ENCODE measurements around the gene PTPRG. TPM values are rescaled to one million over a fixed set of nuclear protein-coding genes. Genes with fewer than 3 reads are reported as not detected.

Gene PTPRG
- total RNA-seq, 1 donor from 2014 or later: 39.6 TPM

DNA sequence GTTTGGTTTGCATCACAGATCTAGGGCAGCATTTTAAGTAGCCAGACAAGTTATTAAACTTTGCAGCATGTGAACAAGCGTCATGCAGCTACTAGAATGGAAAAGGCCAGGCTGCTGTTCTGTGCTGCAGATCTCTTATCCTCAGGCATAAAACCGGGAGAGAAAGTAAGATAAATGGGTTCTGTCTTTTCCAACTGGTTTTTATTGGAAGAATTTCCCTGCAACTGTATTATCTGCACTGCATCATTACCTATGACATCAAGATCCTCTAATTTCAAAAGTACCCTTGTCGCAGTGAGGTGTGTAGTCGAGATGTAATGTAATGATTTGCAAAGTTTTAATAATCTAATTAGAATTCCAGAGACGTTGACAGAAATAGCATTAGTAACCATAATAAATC, 571.6 kb downstream of the PTPRG start:
- Histone ChIP-seq H3K27me3 (ENCODE audit: insufficient read depth, low read length) (no peaks in the 10 kb centered on the region), H2AFZ (ENCODE audit: low read depth, low read length) (no peak overlapping the region), H4K20me1 (ENCODE audit: insufficient read depth, low read length) (no peaks in the 10 kb centered on the region), H3K36me3 (ENCODE audit: insufficient read depth, low read length) (no peaks in the 10 kb centered on the region), H3K4me3 (ENCODE audit: insufficient read depth, low read depth, low read length) (no peak overlapping the region), H3K4me2 (ENCODE audit: low read length) (no peak overlapping the region), H3K27ac (ENCODE audit: low read depth, low read length) (no peak overlapping the region), H3K9ac (ENCODE audit: low read length) (no peak overlapping the region), H3K4me1 (ENCODE audit: insufficient read depth, low read length) (no peaks in the 10 kb centered on the region), H3K79me2 (ENCODE audit: insufficient read depth, low read length) (no peaks in the 10 kb centered on the region), H3K9me3 (ENCODE audit: insufficient read depth, low read depth, low read length) (no peaks in the 10 kb centered on the region)
- DNase-seq (ENCODE audit: low read depth) (no peak), FAIRE-seq (no peak)
- H3K4me3 Mint-ChIP-seq (ENCODE audit: unreplicated experiment): no peak overlapping the region
- H3K4me1 Mint-ChIP-seq (ENCODE audit: low read depth, unreplicated experiment): peaks cover 3% of the 10 kb centered on the region
- no peak overlapping the region for H3K27ac Mint-ChIP-seq (ENCODE audit: unreplicated experiment)
- H3K36me3 Mint-ChIP-seq (ENCODE audit: low read depth, unreplicated experiment): peaks cover 6% of the 10 kb centered on the region
- no peaks in the 10 kb centered on the region for H3K9me3 Mint-ChIP-seq (ENCODE audit: unreplicated experiment)
- TF ChIP-seq EZH2 (IDR thresholded peaks at IDR 0.05; ENCODE audit: insufficient read depth, low read length): no peak
- TF ChIP-seq, protein P1, sequence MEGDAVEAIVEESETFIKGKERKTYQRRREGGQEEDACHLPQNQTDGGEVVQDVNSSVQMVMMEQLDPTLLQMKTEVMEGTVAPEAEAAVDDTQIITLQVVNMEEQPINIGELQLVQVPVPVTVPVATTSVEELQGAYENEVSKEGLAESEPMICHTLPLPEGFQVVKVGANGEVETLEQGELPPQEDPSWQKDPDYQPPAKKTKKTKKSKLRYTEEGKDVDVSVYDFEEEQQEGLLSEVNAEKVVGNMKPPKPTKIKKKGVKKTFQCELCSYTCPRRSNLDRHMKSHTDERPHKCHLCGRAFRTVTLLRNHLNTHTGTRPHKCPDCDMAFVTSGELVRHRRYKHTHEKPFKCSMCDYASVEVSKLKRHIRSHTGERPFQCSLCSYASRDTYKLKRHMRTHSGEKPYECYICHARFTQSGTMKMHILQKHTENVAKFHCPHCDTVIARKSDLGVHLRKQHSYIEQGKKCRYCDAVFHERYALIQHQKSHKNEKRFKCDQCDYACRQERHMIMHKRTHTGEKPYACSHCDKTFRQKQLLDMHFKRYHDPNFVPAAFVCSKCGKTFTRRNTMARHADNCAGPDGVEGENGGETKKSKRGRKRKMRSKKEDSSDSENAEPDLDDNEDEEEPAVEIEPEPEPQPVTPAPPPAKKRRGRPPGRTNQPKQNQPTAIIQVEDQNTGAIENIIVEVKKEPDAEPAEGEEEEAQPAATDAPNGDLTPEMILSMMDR (IDR thresholded peaks at IDR 0.05; ENCODE audit: insufficient read depth, low read depth, low read length): no peak
- no peaks in the 10 kb centered on the region for H3K27me3 Mint-ChIP-seq (ENCODE audit: low read depth, unreplicated experiment)

DNA sequence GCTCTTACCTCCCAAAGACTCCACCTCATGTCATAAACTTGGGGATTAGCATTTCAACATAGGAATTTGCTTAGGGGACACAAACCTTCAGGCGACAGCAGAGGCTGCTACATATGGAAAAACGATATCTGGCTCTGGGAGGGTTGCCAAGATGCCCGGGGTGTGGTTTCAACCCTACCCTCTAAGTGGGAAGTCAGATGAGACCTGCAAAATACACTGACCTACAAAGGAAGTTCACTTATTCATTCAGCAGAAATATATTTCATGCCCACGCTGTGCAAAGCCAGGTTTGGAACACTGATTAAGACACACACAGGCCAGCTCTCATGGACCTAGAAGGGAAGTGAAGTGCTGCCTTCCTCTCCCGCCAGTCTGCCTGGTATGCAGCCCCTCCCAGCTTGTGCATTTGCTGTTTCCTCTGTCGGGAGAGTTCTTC, 572.7 kb downstream of the PTPRG start:
- Histone ChIP-seq H3K27me3 (ENCODE audit: insufficient read depth, low read length) (no peaks in the 10 kb centered on the region), H3K79me2 (ENCODE audit: insufficient read depth, low read length) (no peaks in the 10 kb centered on the region), H2AFZ (ENCODE audit: low read depth, low read length) (no peak overlapping the region), H3K9me3 (ENCODE audit: insufficient read depth, low read depth, low read length) (no peaks in the 10 kb centered on the region), H3K36me3 (ENCODE audit: insufficient read depth, low read length) (no peaks in the 10 kb centered on the region), H3K4me3 (ENCODE audit: insufficient read depth, low read depth, low read length) (no peak overlapping the region), H3K4me2 (ENCODE audit: low read length) (no peak overlapping the region), H3K27ac (ENCODE audit: low read depth, low read length) (no peak overlapping the region), H3K4me1 (ENCODE audit: insufficient read depth, low read length) (no peaks in the 10 kb centered on the region), H4K20me1 (ENCODE audit: insufficient read depth, low read length) (no peaks in the 10 kb centered on the region), H3K9ac (ENCODE audit: low read length) (no peak overlapping the region)
- Mint-ChIP-seq H3K27me3 (ENCODE audit: low read depth, unreplicated experiment) (no peaks in the 10 kb centered on the region), H3K4me3 (ENCODE audit: unreplicated experiment) (no peak overlapping the region), H3K27ac (ENCODE audit: unreplicated experiment) (no peak overlapping the region), H3K9me3 (ENCODE audit: unreplicated experiment) (no peaks in the 10 kb centered on the region), H3K4me1 (ENCODE audit: low read depth, unreplicated experiment) (peaks cover 3% of the 10 kb centered on the region), H3K36me3 (ENCODE audit: low read depth, unreplicated experiment) (peaks cover 6% of the 10 kb centered on the region)
- no peak for FAIRE-seq
- no peak for TF ChIP-seq EZH2 (IDR thresholded peaks at IDR 0.05; ENCODE audit: insufficient read depth, low read length)
- TF ChIP-seq, protein P1 (IDR thresholded peaks at IDR 0.05; ENCODE audit: insufficient read depth, low read depth, low read length): no peak
- peak; percentile 8 for DNase-seq (ENCODE audit: low read depth)

DNA sequence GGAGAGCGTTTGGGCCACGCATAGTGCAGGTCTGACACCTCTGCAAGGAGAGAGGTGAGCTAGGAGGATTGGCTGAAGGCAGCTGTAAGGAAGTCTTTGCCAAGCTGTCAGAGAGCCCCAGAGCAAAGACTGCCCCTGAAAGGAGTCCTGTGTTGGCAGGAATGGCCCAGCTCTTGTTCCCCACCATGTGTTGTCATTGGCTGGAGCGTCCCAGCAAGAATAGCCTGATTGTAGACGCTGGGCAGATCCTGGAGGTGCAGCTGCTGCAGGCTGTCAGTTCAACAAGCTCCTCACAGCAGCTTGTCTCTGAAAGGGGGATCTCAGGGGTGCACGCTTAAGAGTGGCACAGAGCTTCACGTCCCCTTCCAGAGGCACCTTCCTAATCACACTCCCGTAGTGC, 574.4 kb downstream of the PTPRG start:
- DNase-seq (ENCODE audit: low read depth): no peak
- H3K9me3 ChIP-seq (ENCODE audit: insufficient read depth, low read depth, low read length): no peaks in the 10 kb centered on the region

More for the DNA sequence above, 574.4 kb downstream of the PTPRG start:
- Histone ChIP-seq H2AFZ (ENCODE audit: low read depth, low read length) (no peak overlapping the region), H3K9ac (ENCODE audit: low read length) (no peak overlapping the region), H3K4me1 (ENCODE audit: insufficient read depth, low read length) (no peaks in the 10 kb centered on the region), H3K27ac (ENCODE audit: low read depth, low read length) (no peak overlapping the region), H3K79me2 (ENCODE audit: insufficient read depth, low read length) (no peaks in the 10 kb centered on the region), H3K27me3 (ENCODE audit: insufficient read depth, low read length) (no peaks in the 10 kb centered on the region), H3K36me3 (ENCODE audit: insufficient read depth, low read length) (no peaks in the 10 kb centered on the region), H3K4me2 (ENCODE audit: low read length) (no peak overlapping the region), H4K20me1 (ENCODE audit: insufficient read depth, low read length) (no peaks in the 10 kb centered on the region), H3K4me3 (ENCODE audit: insufficient read depth, low read depth, low read length) (no peak overlapping the region)
- Mint-ChIP-seq H3K9me3 (ENCODE audit: unreplicated experiment) (no peaks in the 10 kb centered on the region), H3K36me3 (ENCODE audit: low read depth, unreplicated experiment) (peaks cover 6% of the 10 kb centered on the region), H3K4me3 (ENCODE audit: unreplicated experiment) (no peak overlapping the region), H3K27ac (ENCODE audit: unreplicated experiment) (no peak overlapping the region), H3K27me3 (ENCODE audit: low read depth, unreplicated experiment) (no peaks in the 10 kb centered on the region), H3K4me1 (ENCODE audit: low read depth, unreplicated experiment) (peaks cover 3% of the 10 kb centered on the region)
- TF ChIP-seq EZH2 (IDR thresholded peaks at IDR 0.05; ENCODE audit: insufficient read depth, low read length): no peak
- TF ChIP-seq, protein P1 (IDR thresholded peaks at IDR 0.05; ENCODE audit: insufficient read depth, low read depth, low read length): no peak
- FAIRE-seq: no peak
